PC-9 (cell line): ENCODE measurements around the gene JARID2. TPM values are rescaled to one million over a fixed set of nuclear protein-coding genes. Genes with fewer than 3 reads are reported as not detected.

ENCODE experiments used
- BruUV-seq: library from RNA; stranded (reverse); fragments of 400-500 nt; replicated peaks from 2 replicates; lab custom pipeline; 2021; lab: Mats Ljungman, UMichigan
- CTCF ChIA-PET: fragments of 300-600 bp; sonication (Branson Sonifier 250); formaldehyde crosslinking; loops from one replicate; lab custom pipeline; 2022; ENCODE audit warnings: antibody characterized with exemption; lab: Charles Lee
- POLR2A ChIA-PET: fragments of 300-600 bp; sonication (Branson Sonifier 250); formaldehyde crosslinking; loops from one replicate; lab custom pipeline; 2022; ENCODE audit warnings: antibody characterized with exemption; ENCODE audit not compliant: unreplicated experiment; lab: Charles Lee
- DNase-seq, 2 experiments: peaks; one replicate each; pipeline versions ENCODE4 v3.0.0 to v3.0.0-alpha.2; 2015 to 2022; ENCODE audit warnings: mixed read lengths in 1 of 2
- H2AFZ ChIP-seq: fragments of 200-600 bp; sonication (generic); 2 replicates; pipeline ENCODE4 v1.8.1; 2017; ENCODE audit warnings: antibody characterized with exemption
- H3F3A ChIP-seq: fragments of 200-600 bp; sonication (generic); 2 replicates; pipeline ENCODE4 v1.8.1; 2017; ENCODE audit warnings: antibody characterized with exemption, mild to moderate bottlenecking, low read depth; ENCODE audit not compliant: insufficient read depth
- H3K27ac ChIP-seq: fragments of 200-600 bp; sonication (generic); 2 replicates; pipeline ENCODE4 v1.6.1; 2016; ENCODE audit warnings: mixed run types
- H3K27me3 ChIP-seq: fragments of 200-600 bp; sonication (generic); 2 replicates; pipeline ENCODE4 v1.6.1; 2016; ENCODE audit warnings: low read depth, mixed run types; ENCODE audit not compliant: insufficient read depth
- H3K36me3 ChIP-seq: fragments of 200-600 bp; sonication (generic); 2 replicates; pipeline ENCODE4 v1.6.1; 2016; ENCODE audit warnings: low read depth, mixed run types
- H3K4me1 ChIP-seq: fragments of 200-600 bp; sonication (generic); replicated peaks from 2 replicates; pipeline ENCODE4 v1.6.1; 2016; ENCODE audit warnings: mixed run types; ENCODE audit not compliant: insufficient read depth
- H3K4me2 ChIP-seq: fragments of 200-600 bp; sonication (generic); 2 replicates; pipeline ENCODE4 v1.6.1; 2017; ENCODE audit warnings: mixed run types
- H3K4me3 ChIP-seq: fragments of 200-600 bp; sonication (generic); 2 replicates; pipeline ENCODE4 v1.6.1; 2016; ENCODE audit warnings: mixed run types
- H3K79me2 ChIP-seq: fragments of 200-600 bp; sonication (generic); 2 replicates; pipeline ENCODE4 v1.6.1; 2017; ENCODE audit warnings: low read depth, mixed run types
- H3K9me2 ChIP-seq: fragments of 200-600 bp; sonication (generic); 2 replicates; pipeline ENCODE4 v1.8.1; 2017; ENCODE audit warnings: mild to moderate bottlenecking; ENCODE audit not compliant: insufficient read depth
- H3K9me3 ChIP-seq: fragments of 200-600 bp; sonication (generic); 2 replicates; pipeline ENCODE4 v1.8.1; 2016; ENCODE audit warnings: low read depth; ENCODE audit not compliant: insufficient read depth
- H4K20me1 ChIP-seq: fragments of 200-600 bp; sonication (generic); 2 replicates; pipeline ENCODE4 v1.8.1; 2017; ENCODE audit not compliant: insufficient read depth
- EZH2 ChIP-seq: fragments of 200-600 bp; sonication (generic); IDR thresholded peaks from 2 replicates; pipeline ENCODE4 v1.8.0; 2017; ENCODE audit warnings: antibody characterized with exemption, low read depth
- intact Hi-C: fragments of 100-400 bp; cut with micrococcal nuclease; formaldehyde crosslinking; loops from one replicate; pipeline ENCODE4 v1.10.0; 2022; ENCODE audit not compliant: unreplicated experiment
- total RNA-seq: library from RNA; stranded (reverse); gene quantifications from 2 replicates; pipeline ENCODE4 v1.2.3, GENCODE V29; 2021
- TF ChIP-seq, protein P1 (sequence below): fragments of 200-600 bp; sonication (generic); conservative IDR thresholded peaks from 2 replicates; pipeline ENCODE4 v1.6.1; 2017; ENCODE audit warnings: mixed run types, antibody characterized with exemption, mild to moderate bottlenecking, moderate library complexity

JARID2 gene
- total RNA-seq, 1 experiment from 2014 or later = 35.0 TPM

DNA sequence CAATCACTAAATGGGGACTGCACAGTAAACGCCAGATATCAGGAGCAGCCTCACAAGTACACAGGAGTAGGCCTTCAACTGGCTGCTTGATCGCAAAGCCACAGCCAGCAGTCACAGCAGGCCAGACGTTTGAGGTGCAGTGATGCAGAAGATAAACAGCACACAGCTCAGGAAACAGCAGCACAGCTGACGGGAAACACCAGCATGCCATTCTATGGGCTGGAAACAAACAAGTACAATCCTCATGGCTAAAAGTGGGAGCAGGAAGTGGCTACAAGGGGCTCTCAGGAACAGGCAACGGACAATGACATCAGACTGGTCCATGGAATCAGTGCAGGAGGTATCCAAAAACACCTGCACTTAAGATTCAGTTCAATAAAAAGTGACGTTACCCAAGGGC, 305.9 kb downstream of the JARID2 start:
- no peaks in the 10 kb centered on the region for H4K20me1 ChIP-seq
- POLR2A ChIA-PET = no interaction called here
- intact Hi-C loops = no loop called here
- CTCF ChIA-PET = no interaction called here
- no peak overlapping the region for H3K4me2 ChIP-seq
- H3K9me2 ChIP-seq = no peaks in the 10 kb centered on the region
- BruUV-seq = no TSS peak
- H3K9me3 ChIP-seq = no peaks in the 10 kb centered on the region
- no peaks in the 10 kb centered on the region for H3K4me1 ChIP-seq
- no peaks in the 10 kb centered on the region for H3K27me3 ChIP-seq
- H2AFZ ChIP-seq = no peak overlapping the region
- no peak for DNase-seq
- no peaks in the 10 kb centered on the region for H3K79me2 ChIP-seq
- no peaks in the 10 kb centered on the region for H3F3A ChIP-seq
- H3K36me3 ChIP-seq = no peaks in the 10 kb centered on the region
- no peak overlapping the region for H3K4me3 ChIP-seq
- H3K27ac ChIP-seq = no peak overlapping the region
- no peak for TF ChIP-seq EZH2

DNA sequence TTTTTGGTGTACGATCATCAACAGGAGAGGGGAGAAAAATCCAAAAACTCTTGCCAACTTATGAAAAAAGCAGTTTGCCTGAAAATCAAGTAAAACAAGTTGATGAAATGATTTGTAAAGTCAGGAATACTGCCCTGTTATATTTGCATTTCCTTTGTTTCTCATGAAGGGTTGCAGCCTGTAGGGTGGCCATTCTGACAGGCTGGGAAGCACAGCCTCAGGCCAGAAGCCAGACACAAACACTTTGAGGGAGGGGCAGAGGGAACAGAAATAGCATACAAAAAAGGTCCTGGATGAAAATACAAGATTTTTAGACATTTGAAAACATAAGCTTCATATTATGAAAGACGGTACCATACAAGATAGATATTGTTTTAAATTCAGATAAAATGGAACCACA, 307.2 kb downstream of the JARID2 start:
- intact Hi-C loops = no loop called here
- Histone ChIP-seq H3K4me1 (no peaks in the 10 kb centered on the region), H3K9me3 (no peaks in the 10 kb centered on the region), H2AFZ (no peak overlapping the region), H3K9me2 (no peaks in the 10 kb centered on the region), H3K79me2 (no peaks in the 10 kb centered on the region), H3K36me3 (no peaks in the 10 kb centered on the region), H3K27me3 (no peaks in the 10 kb centered on the region), H3K27ac (no peak overlapping the region), H3K4me2 (no peak overlapping the region), H3F3A (no peaks in the 10 kb centered on the region), H4K20me1 (no peaks in the 10 kb centered on the region), H3K4me3 (no peak overlapping the region)
- no peak for TF ChIP-seq EZH2
- TF ChIP-seq, protein P1, sequence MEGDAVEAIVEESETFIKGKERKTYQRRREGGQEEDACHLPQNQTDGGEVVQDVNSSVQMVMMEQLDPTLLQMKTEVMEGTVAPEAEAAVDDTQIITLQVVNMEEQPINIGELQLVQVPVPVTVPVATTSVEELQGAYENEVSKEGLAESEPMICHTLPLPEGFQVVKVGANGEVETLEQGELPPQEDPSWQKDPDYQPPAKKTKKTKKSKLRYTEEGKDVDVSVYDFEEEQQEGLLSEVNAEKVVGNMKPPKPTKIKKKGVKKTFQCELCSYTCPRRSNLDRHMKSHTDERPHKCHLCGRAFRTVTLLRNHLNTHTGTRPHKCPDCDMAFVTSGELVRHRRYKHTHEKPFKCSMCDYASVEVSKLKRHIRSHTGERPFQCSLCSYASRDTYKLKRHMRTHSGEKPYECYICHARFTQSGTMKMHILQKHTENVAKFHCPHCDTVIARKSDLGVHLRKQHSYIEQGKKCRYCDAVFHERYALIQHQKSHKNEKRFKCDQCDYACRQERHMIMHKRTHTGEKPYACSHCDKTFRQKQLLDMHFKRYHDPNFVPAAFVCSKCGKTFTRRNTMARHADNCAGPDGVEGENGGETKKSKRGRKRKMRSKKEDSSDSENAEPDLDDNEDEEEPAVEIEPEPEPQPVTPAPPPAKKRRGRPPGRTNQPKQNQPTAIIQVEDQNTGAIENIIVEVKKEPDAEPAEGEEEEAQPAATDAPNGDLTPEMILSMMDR = no peak
- ChIA-PET CTCF (no interaction called here), POLR2A (no interaction called here)
- no TSS peak for BruUV-seq
- no peak for DNase-seq

DNA sequence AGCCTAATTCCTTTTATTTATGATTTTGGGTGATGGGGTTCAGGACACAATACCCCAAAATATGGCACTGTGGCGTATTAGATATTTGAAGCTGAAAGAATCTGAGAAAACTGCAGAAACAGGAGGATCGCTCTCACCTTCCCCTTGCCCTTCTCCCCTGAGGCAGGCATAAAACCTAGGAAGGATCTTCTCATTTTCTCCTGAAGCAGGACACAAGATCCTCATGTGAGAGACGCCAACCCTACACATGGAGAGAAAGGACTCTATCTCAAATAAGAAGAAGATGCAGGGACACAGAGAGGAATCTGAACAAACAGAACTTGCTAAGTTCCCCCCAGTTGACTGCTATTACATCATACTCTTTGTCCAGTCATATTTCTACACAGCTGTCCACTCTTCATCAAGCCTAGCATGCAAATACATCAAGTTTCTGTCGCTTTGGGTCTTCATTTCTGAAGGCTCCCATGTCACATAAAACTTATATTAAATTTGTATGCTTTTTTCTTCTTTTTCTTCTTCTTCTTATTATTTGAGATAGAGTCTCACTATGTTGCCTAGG, 307.9 kb downstream of the JARID2 start:
- CTCF ChIA-PET = interaction anchor here (0.6 kb wide), 1 partner anchor 268 kb away, joined by 3 read pairs; no protein-coding TSS in a partner anchor
- Histone ChIP-seq H3K9me3 (no peaks in the 10 kb centered on the region), H3K27me3 (no peaks in the 10 kb centered on the region), H3F3A (no peaks in the 10 kb centered on the region), H3K4me2 (no peak overlapping the region), H3K9me2 (no peaks in the 10 kb centered on the region), H3K4me3 (no peak overlapping the region), H4K20me1 (no peaks in the 10 kb centered on the region), H3K27ac (no peak overlapping the region), H3K4me1 (no peaks in the 10 kb centered on the region), H3K36me3 (no peaks in the 10 kb centered on the region), H3K79me2 (no peaks in the 10 kb centered on the region), H2AFZ (no peak overlapping the region)
- TF ChIP-seq, protein P1 = no peak
- no TSS peak for BruUV-seq
- DNase-seq = no peak
- intact Hi-C loops = no loop called here
- POLR2A ChIA-PET = no interaction called here

DNA sequence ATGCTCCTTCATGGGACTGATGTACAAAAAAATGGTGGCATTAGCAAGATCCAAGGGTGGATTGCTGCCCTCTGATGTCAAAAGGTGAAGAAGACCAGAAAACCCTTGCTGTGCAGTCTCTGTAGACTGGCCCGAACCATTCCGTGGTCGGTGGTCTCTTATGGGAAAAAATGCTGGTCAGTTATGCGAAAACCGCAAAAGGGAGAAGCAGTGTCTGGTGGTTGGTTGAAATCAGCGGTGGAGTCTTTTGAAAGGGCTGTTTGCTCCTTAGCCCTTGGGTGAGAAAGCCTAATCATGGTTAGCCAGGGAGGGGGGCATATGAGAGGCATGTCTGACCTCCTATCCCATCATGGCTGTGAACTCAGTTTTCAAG, 308.8 kb downstream of the JARID2 start:
- H3K4me3 ChIP-seq = no peak overlapping the region
- CTCF ChIA-PET = no interaction called here

More for the DNA sequence above, 308.8 kb downstream of the JARID2 start:
- Histone ChIP-seq H4K20me1 (no peaks in the 10 kb centered on the region), H3K9me3 (no peaks in the 10 kb centered on the region), H3F3A (no peaks in the 10 kb centered on the region), H3K27me3 (no peaks in the 10 kb centered on the region), H3K79me2 (no peaks in the 10 kb centered on the region), H3K4me2 (no peak overlapping the region), H3K27ac (no peak overlapping the region), H3K9me2 (no peaks in the 10 kb centered on the region), H2AFZ (no peak overlapping the region), H3K36me3 (no peaks in the 10 kb centered on the region), H3K4me1 (no peaks in the 10 kb centered on the region)
- no TSS peak for BruUV-seq
- TF ChIP-seq, protein P1 = no peak
- no peak for TF ChIP-seq EZH2
- intact Hi-C loops = no loop called here
- DNase-seq = no peak
- POLR2A ChIA-PET = no interaction called here
